ENCODE data around the gene DSC1.

DSC1 gene

DNA sequence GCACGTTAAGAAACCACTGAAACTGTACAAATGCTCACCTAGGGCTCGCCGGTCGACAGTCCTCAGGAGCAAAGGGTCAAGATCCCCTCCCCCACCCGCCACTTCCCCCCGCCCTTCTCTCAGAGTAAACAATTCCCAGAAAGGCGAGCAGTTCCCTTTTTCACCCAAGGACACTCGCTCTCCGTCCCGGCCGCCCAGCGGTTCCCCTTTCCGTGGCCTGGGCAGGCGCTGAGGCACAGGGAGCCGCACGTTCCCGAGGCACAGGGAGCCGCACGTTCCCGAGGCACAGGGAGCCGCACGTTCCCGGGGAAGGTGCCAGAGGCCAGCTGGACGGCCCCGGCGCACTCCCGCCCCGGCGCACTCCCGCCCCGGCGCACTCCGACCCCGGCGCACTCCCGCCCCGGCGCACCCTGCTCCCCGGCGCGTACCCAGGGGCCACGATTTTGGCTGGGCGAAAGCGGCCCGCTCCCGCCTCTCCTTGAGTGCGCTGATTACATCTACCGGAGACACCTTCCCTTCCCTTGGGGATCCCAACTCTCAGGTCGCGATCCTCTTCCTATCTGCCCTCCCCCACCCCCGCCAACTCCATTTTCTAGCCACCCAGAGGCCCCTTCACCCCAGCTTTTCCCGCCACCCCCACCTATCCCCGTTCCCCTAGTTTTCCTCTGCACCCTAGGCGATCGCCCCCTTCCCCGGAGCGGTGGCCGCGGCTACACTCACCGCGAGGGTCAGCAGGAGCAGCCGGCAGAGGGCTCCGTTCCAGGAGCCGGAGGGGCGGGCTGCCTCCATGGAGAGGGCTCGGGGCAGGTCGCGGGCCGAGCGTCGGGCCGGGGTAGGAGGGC lies 61.3 kb downstream of the DSC1 start:
- DNase-seq (ENCODE audit: low read depth): peak; percentile 76
- TF ChIP-seq MYC (IDR thresholded peaks at IDR 0.05; ENCODE audit: low read depth, low read length): no peak
- TF ChIP-seq POLR2A (IDR thresholded peaks at IDR 0.05; ENCODE audit: extremely low read depth, insufficient read length): no peak
- TF ChIP-seq, protein P1, sequence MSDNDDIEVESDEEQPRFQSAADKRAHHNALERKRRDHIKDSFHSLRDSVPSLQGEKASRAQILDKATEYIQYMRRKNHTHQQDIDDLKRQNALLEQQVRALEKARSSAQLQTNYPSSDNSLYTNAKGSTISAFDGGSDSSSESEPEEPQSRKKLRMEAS (IDR thresholded peaks at IDR 0.05; ENCODE audit: low read depth, low read length): no peak
- TF ChIP-seq, protein P2, sequence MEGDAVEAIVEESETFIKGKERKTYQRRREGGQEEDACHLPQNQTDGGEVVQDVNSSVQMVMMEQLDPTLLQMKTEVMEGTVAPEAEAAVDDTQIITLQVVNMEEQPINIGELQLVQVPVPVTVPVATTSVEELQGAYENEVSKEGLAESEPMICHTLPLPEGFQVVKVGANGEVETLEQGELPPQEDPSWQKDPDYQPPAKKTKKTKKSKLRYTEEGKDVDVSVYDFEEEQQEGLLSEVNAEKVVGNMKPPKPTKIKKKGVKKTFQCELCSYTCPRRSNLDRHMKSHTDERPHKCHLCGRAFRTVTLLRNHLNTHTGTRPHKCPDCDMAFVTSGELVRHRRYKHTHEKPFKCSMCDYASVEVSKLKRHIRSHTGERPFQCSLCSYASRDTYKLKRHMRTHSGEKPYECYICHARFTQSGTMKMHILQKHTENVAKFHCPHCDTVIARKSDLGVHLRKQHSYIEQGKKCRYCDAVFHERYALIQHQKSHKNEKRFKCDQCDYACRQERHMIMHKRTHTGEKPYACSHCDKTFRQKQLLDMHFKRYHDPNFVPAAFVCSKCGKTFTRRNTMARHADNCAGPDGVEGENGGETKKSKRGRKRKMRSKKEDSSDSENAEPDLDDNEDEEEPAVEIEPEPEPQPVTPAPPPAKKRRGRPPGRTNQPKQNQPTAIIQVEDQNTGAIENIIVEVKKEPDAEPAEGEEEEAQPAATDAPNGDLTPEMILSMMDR (IDR thresholded peaks at IDR 0.05; ENCODE audit: low read depth, low read length): no peak
- peak overlapping the region; percentile 62 for H3K4me3 ChIP-seq (ENCODE audit: low read depth, low read length)

GRCh38 chr18:31100436-31101182 lies 62.0 kb downstream of the DSC1 start:
- DNase-seq (ENCODE audit: low read depth): no peak
- no peak for TF ChIP-seq MYC (IDR thresholded peaks at IDR 0.05; ENCODE audit: low read depth, low read length)
- TF ChIP-seq, protein P1 (IDR thresholded peaks at IDR 0.05; ENCODE audit: low read depth, low read length): no peak
- TF ChIP-seq, protein P2 (IDR thresholded peaks at IDR 0.05; ENCODE audit: low read depth, low read length): no peak
- TF ChIP-seq POLR2A (IDR thresholded peaks at IDR 0.05; ENCODE audit: extremely low read depth, insufficient read length): no peak
- peak overlapping the region; percentile 57 for H3K4me3 ChIP-seq (ENCODE audit: low read depth, low read length)

DNA sequence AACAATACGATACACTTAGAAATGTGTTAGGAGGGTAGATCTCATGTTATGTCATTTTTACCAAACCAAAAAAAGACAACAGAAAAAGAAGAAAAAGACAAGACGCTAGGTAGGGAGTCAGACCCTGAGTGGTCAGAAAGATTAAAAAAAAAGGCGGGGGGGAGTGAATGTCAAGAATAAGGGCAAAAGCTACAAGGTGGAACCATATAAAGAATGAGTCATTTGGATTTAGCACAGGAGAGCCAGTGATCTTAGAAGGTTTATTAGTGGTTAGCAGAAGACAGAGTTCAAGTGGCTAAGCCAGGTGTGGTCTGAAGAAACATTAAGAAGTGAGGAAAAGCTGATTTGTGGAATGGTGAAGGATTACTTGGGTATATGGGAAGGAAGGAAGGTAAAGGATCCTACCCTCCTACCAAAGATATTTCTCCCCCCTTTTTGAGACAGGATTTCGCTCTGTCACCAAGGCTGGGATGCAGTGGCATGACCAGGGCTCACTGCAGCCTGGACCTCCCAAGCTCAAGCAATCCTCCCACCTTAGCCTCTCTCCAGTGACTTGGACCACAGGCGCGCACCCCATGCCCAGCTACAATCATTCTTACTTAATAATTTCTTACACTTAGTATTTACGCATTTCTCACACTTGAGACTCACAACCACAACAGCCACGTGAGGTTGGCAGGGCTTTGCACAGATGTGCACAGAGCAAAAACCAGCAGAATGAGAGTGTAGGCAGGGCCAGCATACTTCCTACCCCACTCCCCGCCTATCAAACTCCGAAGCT lies 63.0 kb downstream of the DSC1 start:
- TF ChIP-seq MYC (IDR thresholded peaks at IDR 0.05; ENCODE audit: low read depth, low read length): no peak
- TF ChIP-seq, protein P1 (IDR thresholded peaks at IDR 0.05; ENCODE audit: low read depth, low read length): no peak
- TF ChIP-seq, protein P2 (IDR thresholded peaks at IDR 0.05; ENCODE audit: low read depth, low read length): no peak
- H3K4me3 ChIP-seq (ENCODE audit: low read depth, low read length): no peak overlapping the region
- DNase-seq (ENCODE audit: low read depth): no peak

GRCh38 chr18:31098878-31099277 lies 63.8 kb downstream of the DSC1 start:
- no peak for TF ChIP-seq POLR2A (IDR thresholded peaks at IDR 0.05; ENCODE audit: extremely low read depth, insufficient read length)
- TF ChIP-seq MYC (IDR thresholded peaks at IDR 0.05; ENCODE audit: low read depth, low read length): no peak
- TF ChIP-seq, protein P2 (IDR thresholded peaks at IDR 0.05; ENCODE audit: low read depth, low read length): no peak
- TF ChIP-seq, protein P1 (IDR thresholded peaks at IDR 0.05; ENCODE audit: low read depth, low read length): no peak
- no peak overlapping the region for H3K4me3 ChIP-seq (ENCODE audit: low read depth, low read length)
- DNase-seq (ENCODE audit: low read depth): no peak

- DNase-seq (ENCODE audit: low read depth): no peak
- TF ChIP-seq, protein P2 (IDR thresholded peaks at IDR 0.05; ENCODE audit: low read depth, low read length): no peak
- TF ChIP-seq POLR2A (IDR thresholded peaks at IDR 0.05; ENCODE audit: extremely low read depth, insufficient read length) (no peak), MYC (IDR thresholded peaks at IDR 0.05; ENCODE audit: low read depth, low read length) (no peak)
- TF ChIP-seq, protein P1 (IDR thresholded peaks at IDR 0.05; ENCODE audit: low read depth, low read length): no peak
- no peak overlapping the region for H3K4me3 ChIP-seq (ENCODE audit: low read depth, low read length)
Observed at GRCh38 chr18:31097666-31098065, 65.0 kb downstream of the DSC1 start.

Measured in NB4 (cell line).